HCT116 (cell line): Measurements from ENCODE around the gene CERS6. TPM values are rescaled to one million over a fixed set of nuclear protein-coding genes. Genes with fewer than 3 reads are reported as not detected.

Source experiments
- ATAC-seq: fragments of 200-7000 bp; cut with Tn5 transposase; 2 replicates; pipeline ENCODE4 v1.9.1; 2020; ENCODE audit warnings: mild to moderate bottlenecking, moderate library complexity
- BruUV-seq: library from RNA; stranded (reverse); fragments of 400-500 nt; replicated peaks from 2 replicates; lab custom pipeline; 2021; lab: Mats Ljungman, UMichigan
- CTCF ChIA-PET: fragments of 300-600 bp; sonication (Branson Sonifier 250); formaldehyde crosslinking; loops from one replicate; lab custom pipeline; 2021; ENCODE audit warnings: antibody characterized with exemption; lab: Charles Lee
- POLR2A ChIA-PET: fragments of 300-600, 350-600 bp; sonication (Branson Sonifier 250); formaldehyde crosslinking; loops from one replicate; lab custom pipeline; 2021; ENCODE audit warnings: antibody characterized with exemption; lab: Charles Lee
- RAD21 ChIA-PET, 2 experiments: fragments of 300-600 bp; sonication (Branson Sonifier 250); formaldehyde crosslinking; loops; one replicate each; lab custom pipeline; 2023; ENCODE audit warnings: low total read pairs in 2 of 2; ENCODE audit not compliant: uncharacterized antibody in 2 of 2, unreplicated experiment in 2 of 2, low non-redundant PET in 1 of 2; lab: Charles Lee
- DNase-seq: peaks from one replicate; pipeline ENCODE4 v3.0.0-alpha.2; 2010; ENCODE audit warnings: low read depth, low spot score
- H2AFZ ChIP-seq: fragments of 200-600 bp; shearing (Covaris generic), sonication (generic); 2 replicates; pipeline ENCODE4 v1.6.1; 2017; ENCODE audit warnings: low read depth, mixed run types, mixed read lengths, antibody characterized with exemption, low read length; ENCODE audit not compliant: poor library complexity, severe bottlenecking
- H3K27ac ChIP-seq: 2 replicates; pipeline ENCODE4 v1.5.1; 2012; ENCODE audit warnings: low read depth, low read length
- H3K27me3 ChIP-seq: fragments of 200-600 bp; sonication (generic); 2 replicates; pipeline ENCODE4 v1.6.1; 2016; ENCODE audit warnings: mixed run types, low read length, mixed read lengths; ENCODE audit not compliant: insufficient read depth
- H3K36me3 ChIP-seq, 2 experiments: fragments of 200-500 bp in 1 of 2; fragments of 200-600 bp in 1 of 2; sonication (Bioruptor generic) in 1 of 2; sonication (generic) in 1 of 2; 2 replicates each; pipeline versions ENCODE4 v1.5.1 to v1.6.1; 2014 to 2016; ENCODE audit warnings: low read length in 2 of 2, inconsistent platforms in 1 of 2, mixed read lengths in 1 of 2, mixed run types in 1 of 2; ENCODE audit not compliant: insufficient read depth in 2 of 2, control insufficient read depth in 1 of 2
- H3K4me1 ChIP-seq, 2 experiments: fragments of 200-600 bp in 1 of 2; sonication (generic) in 1 of 2; 2 replicates each; pipeline versions ENCODE4 v1.5.1 to v1.6.1; 2012 to 2017; ENCODE audit warnings: low read length in 2 of 2, inconsistent platforms in 1 of 2, mild to moderate bottlenecking in 1 of 2, mixed read lengths in 1 of 2, mixed run types in 1 of 2, moderate library complexity in 1 of 2; ENCODE audit not compliant: insufficient read depth in 2 of 2, control insufficient read depth in 1 of 2
- H3K4me2 ChIP-seq: fragments of 200-600 bp; sonication (generic); 2 replicates; pipeline ENCODE4 v1.6.1; 2017; ENCODE audit warnings: mixed run types, low read length, mixed read lengths
- H3K4me3 ChIP-seq, 2 experiments: fragments of 200-600 bp in 1 of 2; sonication (generic) in 1 of 2; replicated peaks in 1 of 2; 2 replicates each; pipeline ENCODE4 v1.5.1; 2011 to 2016; ENCODE audit warnings: low read length in 2 of 2, control low read depth in 1 of 2, low read depth in 1 of 2, mild to moderate bottlenecking in 1 of 2, mixed read lengths in 1 of 2, mixed run types in 1 of 2
- H3K79me2 ChIP-seq: fragments of 200-600 bp; sonication (generic); 2 replicates; pipeline ENCODE4 v1.6.1; 2017; ENCODE audit warnings: mild to moderate bottlenecking, mixed run types, low read length, moderate library complexity, mixed read lengths; ENCODE audit not compliant: insufficient read depth
- H3K9ac ChIP-seq: fragments of 200-600 bp; sonication (generic); 2 replicates; pipeline ENCODE4 v1.6.1; 2016; ENCODE audit warnings: low read length, mixed read lengths
- H3K9me2 ChIP-seq: fragments of 200-600 bp; sonication (generic), shearing (Covaris generic); 2 replicates; pipeline ENCODE4 v1.6.1; 2017; ENCODE audit warnings: mixed run types, mild to moderate bottlenecking, moderate library complexity; ENCODE audit not compliant: insufficient read depth
- H3K9me3 ChIP-seq, 2 experiments: fragments of 200-500 bp in 1 of 2; fragments of 200-600 bp in 1 of 2; sonication (Bioruptor generic) in 1 of 2; sonication (generic) in 1 of 2; 2 replicates each; pipeline ENCODE4 v1.6.1; 2014 to 2017; ENCODE audit warnings: low read length in 2 of 2, mixed read lengths in 2 of 2, inconsistent platforms in 1 of 2, low read depth in 1 of 2, mild to moderate bottlenecking in 1 of 2, mixed run types in 1 of 2, moderate library complexity in 1 of 2; ENCODE audit not compliant: control insufficient read depth in 1 of 2, insufficient read depth in 1 of 2
- H4K20me1 ChIP-seq: fragments of 200-600 bp; sonication (generic), shearing (Covaris generic); 2 replicates; pipeline ENCODE4 v1.6.1; 2017; ENCODE audit warnings: mixed run types, mild to moderate bottlenecking, moderate library complexity; ENCODE audit not compliant: insufficient read depth
- CBX3 ChIP-seq: IDR thresholded peaks from 2 replicates; pipeline ENCODE4 v1.6.1; 2012; ENCODE audit warnings: low read depth
- CEBPB ChIP-seq: IDR thresholded peaks from 2 replicates; pipeline ENCODE4 v1.6.1; 2012; ENCODE audit warnings: low read depth
- ELF1 ChIP-seq: IDR thresholded peaks from 2 replicates; pipeline ENCODE4 v1.6.1; 2012; ENCODE audit warnings: low read depth, borderline replicate concordance
- EZH2 ChIP-seq: fragments of 200-600 bp; sonication (generic); IDR thresholded peaks from 2 replicates; pipeline ENCODE4 v1.6.1; 2017; ENCODE audit warnings: antibody characterized with exemption, mixed run types
- EZH2phosphoT487 ChIP-seq: fragments of 200-600 bp; IDR thresholded peaks from 2 replicates; pipeline ENCODE4 v1.6.1; 2018; ENCODE audit warnings: antibody characterized with exemption, borderline replicate concordance
- FOSL1 ChIP-seq: IDR thresholded peaks from 2 replicates; pipeline ENCODE4 v1.6.1; 2012; ENCODE audit warnings: low read depth
- JUND ChIP-seq: IDR thresholded peaks from 2 replicates; pipeline ENCODE4 v1.6.1; 2012
- POLR2A ChIP-seq: IDR thresholded peaks from 2 replicates; pipeline ENCODE4 v1.7.0; 2011; ENCODE audit warnings: borderline replicate concordance; ENCODE audit not compliant: insufficient read depth, insufficient read length; ENCODE audit errors: extremely low read depth
- POLR2AphosphoS5 ChIP-seq: IDR thresholded peaks from 2 replicates; pipeline ENCODE4 v1.6.1; 2011; ENCODE audit warnings: mild to moderate bottlenecking, low read depth, low read length, moderate library complexity
- RAD21 ChIP-seq: IDR thresholded peaks from 2 replicates; pipeline ENCODE4 v1.6.1; 2012; ENCODE audit warnings: low read depth, mild to moderate bottlenecking
- SIN3A ChIP-seq: IDR thresholded peaks from 2 replicates; pipeline ENCODE4 v1.6.1; 2012; ENCODE audit warnings: low read depth
- SP1 ChIP-seq: IDR thresholded peaks from 2 replicates; pipeline ENCODE4 v1.6.1; 2012; ENCODE audit warnings: low read depth
- SRF ChIP-seq: IDR thresholded peaks from 2 replicates; pipeline ENCODE4 v1.6.1; 2012; ENCODE audit warnings: low read depth
- TCF7L2 ChIP-seq: IDR thresholded peaks from 2 replicates; pipeline ENCODE4 v1.7.0; 2011; ENCODE audit warnings: borderline replicate concordance, inconsistent platforms; ENCODE audit not compliant: insufficient read depth, insufficient read length; ENCODE audit errors: extremely low read depth
- YY1 ChIP-seq: IDR thresholded peaks from 2 replicates; pipeline ENCODE4 v1.6.1; 2011; ENCODE audit warnings: low read length, low read depth, moderate library complexity, mild to moderate bottlenecking; ENCODE audit not compliant: insufficient replicate concordance; ENCODE audit errors: extremely low read depth
- ZNF274 ChIP-seq: fragments of 200-500 bp; sonication (Bioruptor generic); IDR thresholded peaks from 2 replicates; pipeline ENCODE4 v1.6.1; 2014; ENCODE audit warnings: mild to moderate bottlenecking, low read depth, low read length, inconsistent platforms
- intact Hi-C: fragments of 100-400 bp; cut with micrococcal nuclease; formaldehyde crosslinking; loops from 2 replicates; pipeline ENCODE4 v1.10.0; 2022
- total RNA-seq: library from RNA; stranded (reverse); gene quantifications from one replicate; pipeline ENCODE4 v1.2.1, GENCODE V29; 2021; ENCODE audit not compliant: unreplicated experiment
- TF ChIP-seq, protein P1 (sequence below): IDR thresholded peaks from 2 replicates; pipeline ENCODE4 v1.6.1; 2012
- TF ChIP-seq, protein P2 (sequence below): IDR thresholded peaks from 2 replicates; pipeline ENCODE4 v1.6.1; 2012
- TF ChIP-seq, protein P3 (sequence below), 3 experiments: fragments of 200-600 bp in 1 of 3; sonication (generic) in 1 of 3; IDR thresholded peaks in 2 of 3; conservative IDR thresholded peaks in 1 of 3; 2 replicates each; pipeline ENCODE4 v1.5.1; 2012 to 2017; ENCODE audit warnings: low read depth in 2 of 3, low read length in 2 of 3, antibody characterized with exemption in 1 of 3, borderline replicate concordance in 1 of 3, control low read depth in 1 of 3, mild to moderate bottlenecking in 1 of 3, mixed read lengths in 1 of 3, mixed run types in 1 of 3, moderate library complexity in 1 of 3; ENCODE audit not compliant: insufficient read depth in 1 of 3

The CERS6 gene
- total RNA-seq, 1 experiment from 2014 or later, result 37.0 TPM

- ChIA-PET RAD21 (no interaction called here), POLR2A (no interaction called here), CTCF (no interaction called here)
- Histone ChIP-seq H3K27ac (no peak overlapping the region), H3K9ac (no peak overlapping the region), H3K4me2 (no peak overlapping the region), H3K4me3 (no peak overlapping the region), H3K9me3 (no peaks in the 10 kb centered on the region), H3K9me2 (no peaks in the 10 kb centered on the region), H2AFZ (no peak overlapping the region), H4K20me1 (no peaks in the 10 kb centered on the region), H3K27me3 (no peaks in the 10 kb centered on the region), H3K4me1 (no peaks in the 10 kb centered on the region), H3K36me3 (no peaks in the 10 kb centered on the region), H3K79me2 (no peaks in the 10 kb centered on the region)
- intact Hi-C loops, result no loop called here
- no peak for DNase-seq
- TF ChIP-seq, protein P1, sequence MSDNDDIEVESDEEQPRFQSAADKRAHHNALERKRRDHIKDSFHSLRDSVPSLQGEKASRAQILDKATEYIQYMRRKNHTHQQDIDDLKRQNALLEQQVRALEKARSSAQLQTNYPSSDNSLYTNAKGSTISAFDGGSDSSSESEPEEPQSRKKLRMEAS, result no peak
- TF ChIP-seq, protein P2, sequence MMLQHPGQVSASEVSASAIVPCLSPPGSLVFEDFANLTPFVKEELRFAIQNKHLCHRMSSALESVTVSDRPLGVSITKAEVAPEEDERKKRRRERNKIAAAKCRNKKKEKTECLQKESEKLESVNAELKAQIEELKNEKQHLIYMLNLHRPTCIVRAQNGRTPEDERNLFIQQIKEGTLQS, result no peak
- TF ChIP-seq POLR2AphosphoS5 (no peak), EZH2phosphoT487 (no peak), POLR2A (no peak), ZNF274 (no peak), SIN3A (no peak), TCF7L2 (no peak), YY1 (no peak), RAD21 (no peak), JUND (no peak), SP1 (no peak), SRF (no peak), CEBPB (no peak), ELF1 (no peak), CBX3 (no peak), EZH2 (no peak), FOSL1 (no peak)
- TF ChIP-seq, protein P3, sequence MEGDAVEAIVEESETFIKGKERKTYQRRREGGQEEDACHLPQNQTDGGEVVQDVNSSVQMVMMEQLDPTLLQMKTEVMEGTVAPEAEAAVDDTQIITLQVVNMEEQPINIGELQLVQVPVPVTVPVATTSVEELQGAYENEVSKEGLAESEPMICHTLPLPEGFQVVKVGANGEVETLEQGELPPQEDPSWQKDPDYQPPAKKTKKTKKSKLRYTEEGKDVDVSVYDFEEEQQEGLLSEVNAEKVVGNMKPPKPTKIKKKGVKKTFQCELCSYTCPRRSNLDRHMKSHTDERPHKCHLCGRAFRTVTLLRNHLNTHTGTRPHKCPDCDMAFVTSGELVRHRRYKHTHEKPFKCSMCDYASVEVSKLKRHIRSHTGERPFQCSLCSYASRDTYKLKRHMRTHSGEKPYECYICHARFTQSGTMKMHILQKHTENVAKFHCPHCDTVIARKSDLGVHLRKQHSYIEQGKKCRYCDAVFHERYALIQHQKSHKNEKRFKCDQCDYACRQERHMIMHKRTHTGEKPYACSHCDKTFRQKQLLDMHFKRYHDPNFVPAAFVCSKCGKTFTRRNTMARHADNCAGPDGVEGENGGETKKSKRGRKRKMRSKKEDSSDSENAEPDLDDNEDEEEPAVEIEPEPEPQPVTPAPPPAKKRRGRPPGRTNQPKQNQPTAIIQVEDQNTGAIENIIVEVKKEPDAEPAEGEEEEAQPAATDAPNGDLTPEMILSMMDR (IDR thresholded peaks at IDR 0.05 in 2 of 3, conservative IDR thresholded peaks at IDR 0.05 in 1 of 3; ENCODE audit: borderline replicate concordance in 1 of 3, insufficient read depth in 1 of 3, low read depth in 2 of 3, low read length in 2 of 3), result no peak
- BruUV-seq, result no TSS peak
- no peak for ATAC-seq
These were observed 286.3 kb downstream of the CERS6 start for GRCh38 chr2:168742258-168742932.
